HG03520 (cell line): ENCODE measurements around the gene CDS2.
A peak's percentile ranks its signal among the peaks of the same experiment; 100 is the strongest.
"Not testable (repeated sequence)": the region's sequence is repeated elsewhere in the genome, so short reads cannot be mapped to it uniquely, and the experiment has no call there.

Experiments used
- ATAC-seq: cut with Tn5 transposase; IDR thresholded peaks from one replicate; pipeline ENCODE4 v1.9.1; 2021; ENCODE audit warnings: mild to moderate bottlenecking, moderate library complexity; ENCODE audit not compliant: unreplicated experiment

Gene CDS2

GRCh38 chr20:5126512-5127203 lies at the start of gene CDS2:
CDS2 (plus strand) TSS chr20:5127008; CDS start chr20:5127093, 85 bp downstream.
- ATAC-seq = peak; percentile 80

GRCh38 chr20:5077761-5078387 lies 48.9 kb upstream of the CDS2 start:
- no peak for ATAC-seq

DNA sequence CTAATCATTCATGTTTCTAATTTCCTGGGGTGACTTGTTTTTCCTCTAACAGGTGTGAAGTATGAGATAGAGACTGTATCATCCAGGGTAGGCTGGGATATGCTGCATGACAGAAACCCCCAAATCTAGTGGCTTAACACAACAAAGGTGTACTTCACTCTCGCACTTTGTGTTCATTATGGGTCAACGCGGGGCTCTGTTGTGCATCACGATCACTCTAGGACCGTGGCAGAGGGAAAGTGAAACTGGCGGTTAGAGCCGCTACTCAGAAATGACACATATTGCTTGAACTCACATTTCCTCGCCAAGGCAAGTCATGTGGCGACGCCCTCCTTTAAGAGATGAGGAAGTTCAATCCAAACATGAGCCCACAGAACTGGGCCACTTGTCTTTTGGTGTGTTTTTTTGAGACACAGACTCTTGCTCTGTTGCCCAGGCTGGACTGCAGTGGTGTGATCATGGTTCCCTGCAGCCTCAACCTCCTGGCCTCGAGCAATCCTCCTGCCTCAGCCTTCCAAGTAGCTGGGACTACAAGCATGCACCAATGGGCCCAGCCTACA lies 48.3 kb upstream of the CDS2 start:
- peak; percentile 97 for ATAC-seq

DNA sequence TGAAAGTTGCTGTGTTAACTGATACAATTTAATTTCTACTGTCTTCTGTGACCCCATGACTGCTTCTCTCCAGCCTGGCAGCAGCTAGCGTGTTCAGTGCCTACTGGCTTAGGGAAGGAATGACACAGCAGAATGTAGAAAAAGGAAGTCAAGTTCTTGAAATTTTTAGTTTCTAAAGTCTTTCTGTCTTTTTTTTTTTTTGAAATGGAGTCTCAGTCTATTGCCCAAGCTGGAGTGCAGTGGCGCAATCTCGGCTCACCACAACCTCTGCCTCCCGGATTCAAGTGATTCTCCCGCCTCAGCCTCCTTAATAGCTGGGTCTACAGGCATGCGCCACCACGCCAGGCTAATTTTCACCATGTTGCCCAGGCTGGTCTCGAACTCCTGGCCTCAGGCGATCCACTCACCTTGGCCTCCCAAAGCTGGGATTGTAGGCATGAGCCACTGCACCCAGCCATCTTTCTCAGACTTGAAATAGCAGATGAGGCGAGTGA lies 46.4 kb upstream of the CDS2 start:
- ATAC-seq = no peak

GRCh38 chr20:5085380-5085779 lies 41.4 kb upstream of the CDS2 start:
- no peak for ATAC-seq

- no peak for ATAC-seq
Measured at GRCh38 chr20:5088688-5089087, 38.1 kb upstream of the CDS2 start.

- ATAC-seq = no peak
Measured at GRCh38 chr20:5090191-5090590, 36.6 kb upstream of the CDS2 start.

DNA sequence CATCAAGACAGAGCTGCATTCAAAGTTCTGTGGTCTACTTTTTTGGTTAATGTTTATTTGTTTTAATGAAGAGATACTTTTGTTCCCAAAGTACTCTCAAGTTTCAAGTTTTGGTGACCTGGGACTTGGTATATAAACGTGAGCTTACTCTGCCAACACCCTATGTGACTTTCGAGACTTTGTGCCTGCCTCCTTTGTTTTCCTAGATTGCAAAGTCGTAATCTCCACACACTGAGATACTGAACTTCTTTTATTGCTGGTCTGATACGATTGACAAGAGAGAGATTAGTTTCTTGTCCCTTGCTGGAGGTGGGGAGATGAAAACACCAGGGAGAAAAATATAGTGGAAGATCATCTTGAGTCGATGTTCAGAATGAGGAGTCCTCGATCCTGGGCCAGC lies 34.9 kb upstream of the CDS2 start:
- ATAC-seq = no peak

DNA sequence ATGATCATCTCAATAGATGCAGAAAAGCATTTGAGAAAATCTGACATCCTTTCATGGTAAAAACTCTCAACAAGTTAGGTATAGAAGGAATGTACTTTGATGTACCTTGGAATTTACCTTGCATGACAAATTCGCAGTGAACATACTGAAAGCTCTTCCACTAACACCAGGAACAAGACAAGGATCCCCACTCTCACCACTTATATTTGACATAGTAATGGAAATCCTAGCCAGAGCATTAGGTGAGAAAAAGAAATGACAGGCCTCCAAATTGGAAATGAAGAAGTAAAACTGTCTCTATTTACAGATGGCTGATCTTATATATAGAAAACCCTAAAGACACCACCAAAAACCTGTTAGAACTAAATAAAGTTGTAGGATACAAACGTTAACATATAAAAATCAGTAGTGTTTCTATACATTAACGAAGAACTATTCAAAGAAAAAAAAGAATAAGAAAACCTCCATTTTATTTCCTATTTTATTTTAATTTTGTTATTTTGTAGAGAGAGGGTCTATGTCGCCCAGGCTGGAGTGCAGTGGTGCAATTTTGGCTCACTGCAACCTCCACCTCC lies 34.0 kb upstream of the CDS2 start:
- no peak for ATAC-seq

DNA sequence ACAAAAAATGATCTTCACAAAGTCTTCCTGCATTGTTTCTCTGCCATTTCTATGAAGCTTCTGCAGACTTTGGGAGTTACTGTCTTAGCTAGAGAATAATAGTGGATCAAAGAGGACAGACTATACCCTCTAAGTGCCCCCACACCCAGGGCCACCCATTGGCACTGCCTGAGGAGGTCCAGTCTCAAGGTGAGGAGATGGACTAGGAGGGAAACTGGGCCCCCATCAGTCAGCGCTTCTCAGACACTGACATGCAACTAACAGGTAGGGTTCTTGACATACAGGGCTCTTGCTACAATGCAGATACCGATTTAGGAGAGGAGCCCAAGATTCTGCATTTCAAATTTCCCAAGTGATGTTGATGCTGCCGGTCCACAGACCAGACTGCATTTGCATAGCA lies 31.4 kb upstream of the CDS2 start:
- no peak for ATAC-seq

DNA sequence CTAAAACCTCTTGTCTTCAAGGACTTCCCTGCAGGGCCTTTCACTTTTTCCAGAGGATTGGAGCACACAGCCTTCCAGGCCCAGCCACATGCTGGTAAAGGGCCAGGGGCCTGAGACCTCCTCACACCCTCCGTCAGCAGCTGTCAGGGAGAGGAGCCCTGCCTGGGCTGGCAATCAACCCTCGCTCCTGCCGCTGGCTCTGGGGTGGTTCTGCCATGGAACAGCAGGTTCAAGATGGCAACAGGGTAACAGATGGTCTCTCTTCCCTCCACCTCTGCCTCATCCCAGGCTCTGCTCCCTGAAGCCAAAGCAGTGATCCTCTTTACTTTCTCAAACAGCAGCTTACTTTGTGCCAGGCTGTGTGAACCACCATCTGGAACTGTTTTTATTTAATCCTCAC lies 30.9 kb upstream of the CDS2 start:
- ATAC-seq = no peak

- no peak for ATAC-seq
Measured at GRCh38 chr20:5096463-5096862, 30.3 kb upstream of the CDS2 start.

- not testable (repeated sequence) for ATAC-seq
Measured at GRCh38 chr20:5099009-5099408, 27.8 kb upstream of the CDS2 start.

- ATAC-seq = not testable (repeated sequence)
Measured at GRCh38 chr20:5099909-5100308, 26.9 kb upstream of the CDS2 start.

DNA sequence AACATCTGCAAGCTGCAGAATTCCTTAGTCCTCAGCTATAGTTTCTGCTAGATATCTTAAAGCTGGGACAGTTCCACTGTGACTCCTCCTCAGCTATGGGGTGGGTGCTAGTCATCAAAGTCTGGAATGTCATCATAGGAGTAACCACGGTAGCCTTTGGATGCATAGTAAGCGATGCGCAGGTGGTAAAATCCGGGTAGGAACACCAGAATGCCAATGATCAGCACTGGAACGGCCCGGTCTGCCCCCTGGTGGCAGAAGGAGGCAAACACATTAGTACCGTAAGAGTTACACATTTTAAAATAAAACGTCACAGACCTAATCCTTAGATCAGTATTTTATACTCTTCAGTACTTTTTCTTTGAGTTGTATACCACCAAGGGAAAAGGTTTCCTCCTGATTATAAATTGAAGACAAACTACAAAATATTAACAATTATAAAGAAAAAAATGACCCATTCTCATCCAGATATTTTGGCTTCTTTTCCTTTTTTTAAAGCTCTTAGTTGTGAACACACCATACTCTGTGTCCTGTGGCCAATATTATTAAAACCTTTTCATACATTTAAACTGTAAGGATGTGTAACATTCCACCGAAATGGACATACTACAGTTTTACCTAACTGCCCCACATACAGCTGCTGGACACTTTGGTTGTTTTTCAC lies 26.0 kb upstream of the CDS2 start:
- peak; percentile 64 for ATAC-seq

DNA sequence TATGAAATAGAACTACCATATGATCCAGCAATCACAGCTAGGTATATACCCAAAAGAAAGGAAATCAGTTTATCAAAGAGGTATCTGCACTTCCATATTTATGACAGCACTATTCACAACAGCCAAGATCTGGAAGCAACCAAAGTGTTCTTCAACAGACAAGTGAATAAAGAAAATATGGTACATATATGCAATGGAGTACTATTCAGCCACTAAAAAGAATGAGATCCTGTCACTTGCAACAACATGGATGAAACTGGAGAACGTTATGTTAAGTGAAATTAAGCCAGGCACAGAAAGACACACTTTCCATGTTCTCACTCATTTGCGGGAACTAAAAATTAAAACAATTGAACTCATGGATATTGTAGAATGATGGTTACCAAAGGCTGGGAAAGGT lies 22.3 kb upstream of the CDS2 start:
- no peak for ATAC-seq

DNA sequence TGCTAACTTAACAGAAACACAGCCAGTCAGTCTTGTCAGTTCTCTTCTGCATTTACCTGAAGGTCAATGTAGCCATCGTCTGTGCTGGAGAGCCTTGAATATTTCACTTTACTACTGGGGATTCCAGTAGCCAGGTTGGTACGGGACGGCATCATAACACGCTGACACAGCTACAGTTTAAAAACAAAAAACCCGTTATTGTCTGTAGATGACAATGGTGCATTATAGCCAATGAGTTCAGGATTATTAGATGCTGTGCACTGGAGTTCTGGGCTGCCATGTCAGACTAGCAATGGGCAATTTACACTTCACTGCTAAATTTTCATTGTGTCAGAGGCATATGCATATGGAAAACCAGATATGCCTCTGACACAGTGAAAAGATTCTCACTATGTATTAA lies 17.5 kb upstream of the CDS2 start:
- no peak for ATAC-seq

GRCh38 chr20:5113615-5113986 lies 13.2 kb upstream of the CDS2 start:
- ATAC-seq = no peak

GRCh38 chr20:5114403-5114802 lies 12.4 kb upstream of the CDS2 start:
- no peak for ATAC-seq

DNA sequence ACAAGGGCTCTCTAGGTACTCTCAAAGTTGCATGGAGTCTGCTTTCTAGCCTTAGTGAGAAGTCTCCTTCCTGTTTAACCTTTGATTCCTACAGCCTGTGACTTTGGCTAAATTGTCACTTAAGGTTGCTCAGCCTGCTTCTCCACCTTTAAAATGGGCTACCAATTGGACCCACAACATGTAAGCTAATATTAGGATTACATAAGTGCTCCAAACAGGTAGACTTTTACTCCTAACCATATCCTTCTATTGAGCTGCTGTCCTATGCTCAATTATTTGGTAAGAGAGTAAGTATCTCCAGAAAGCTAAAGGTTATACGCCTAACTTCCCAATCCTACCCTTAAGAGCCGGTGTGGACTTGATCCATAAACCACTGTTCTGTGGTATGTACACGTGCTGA lies 9.9 kb upstream of the CDS2 start:
- ATAC-seq = no peak
